Natural killer cell (primary cell): ENCODE data around the gene CCDC69. TPM values are rescaled to one million over a fixed set of nuclear protein-coding genes. Genes with fewer than 3 reads are reported as not detected.

Experiments used
- ATAC-seq, 3 donors: fragments of 150-1000 bp in 2 of 3; fragments of 200-7000 bp in 1 of 3; cut with Tn5 transposase; 1 replicate in 1 of 3; 2 replicates in 2 of 3; pipeline ENCODE4 v1.10.0; 2021; ENCODE audit warnings: mild to moderate bottlenecking in 2 of 3, moderate library complexity in 2 of 3
- DNase-seq, 2 donors: peaks; one replicate each; pipeline versions ENCODE4 v3.0.0 to v3.0.0-alpha.2; 2013 to 2021; ENCODE audit warnings: mixed read lengths in 1 of 2
- H3K27ac ChIP-seq: one replicate; pipeline ENCODE4 v1.5.1; 2013; ENCODE audit warnings: mild to moderate bottlenecking, low read length
- H3K27me3 ChIP-seq: one replicate; pipeline ENCODE4 v1.6.1; 2013; ENCODE audit warnings: low read length; ENCODE audit not compliant: control insufficient read depth, insufficient read depth
- H3K36me3 ChIP-seq: one replicate; pipeline ENCODE4 v1.6.1; 2013; ENCODE audit warnings: low read length; ENCODE audit not compliant: control insufficient read depth, insufficient read depth
- H3K4me1 ChIP-seq: one replicate; pipeline ENCODE4 v1.6.1; 2013; ENCODE audit warnings: low read length; ENCODE audit not compliant: control insufficient read depth, insufficient read depth
- H3K4me3 ChIP-seq: one replicate; pipeline ENCODE4 v1.5.1; 2013; ENCODE audit warnings: low read length
- H3K9me3 ChIP-seq: one replicate; pipeline ENCODE4 v1.6.1; 2013; ENCODE audit warnings: low read length; ENCODE audit not compliant: control insufficient read depth, insufficient read depth
- H3K27ac Mint-ChIP-seq, 2 donors: one replicate each; pipeline ENCODE4 v1.8.0; 2022; ENCODE audit warnings: mild to moderate bottlenecking in 2 of 2, mixed read lengths in 2 of 2, moderate library complexity in 1 of 2
- H3K27me3 Mint-ChIP-seq, 2 donors: one replicate each; pipeline ENCODE4 v1.8.0; 2022; ENCODE audit warnings: low read depth in 2 of 2, mixed read lengths in 2 of 2
- H3K36me3 Mint-ChIP-seq: one replicate; pipeline ENCODE4 v1.8.0; 2022; ENCODE audit warnings: mixed read lengths
- H3K4me1 Mint-ChIP-seq, 2 donors: one replicate each; pipeline ENCODE4 v1.8.0; 2022; ENCODE audit warnings: mixed read lengths in 2 of 2
- H3K4me3 Mint-ChIP-seq: one replicate; pipeline ENCODE4 v1.8.0; 2022; ENCODE audit warnings: mild to moderate bottlenecking, moderate library complexity, mixed read lengths
- H3K9me3 Mint-ChIP-seq, 2 donors: one replicate each; pipeline ENCODE4 v1.8.0; 2022; ENCODE audit warnings: mixed read lengths in 2 of 2
- WGBS: methylation state at CpG from one replicate; pipeline ENCODE4 v1.1.7; 2013; ENCODE audit warnings: missing lambda C conversion rate; ENCODE audit not compliant: insufficient coverage; 5-methylcytosine and 5-hydroxymethylcytosine counted together
- intact Hi-C: fragments of 100-400 bp; cut with micrococcal nuclease; formaldehyde crosslinking; loops from one replicate; pipeline ENCODE4 v1.14.2; 2022
- total RNA-seq, 4 donors: library from RNA; stranded (reverse); fragments of 120-200 nt in 1 of 4; gene quantifications; one replicate each; pipeline versions ENCODE4 v1.2.3 to v1.2.4, GENCODE V29; 2013 to 2022
- TF ChIP-seq, protein P1 (sequence below): fragments of 200-600 bp; IDR thresholded peaks from one replicate; pipeline ENCODE4 v1.8.0; 2022; ENCODE audit warnings: antibody characterized with exemption

Gene CCDC69
- total RNA-seq, 3 donors from 2014 or later (not counting 1 experiment from before 2014, with no cell fraction given), result 181 to 227 (median 204) TPM

DNA sequence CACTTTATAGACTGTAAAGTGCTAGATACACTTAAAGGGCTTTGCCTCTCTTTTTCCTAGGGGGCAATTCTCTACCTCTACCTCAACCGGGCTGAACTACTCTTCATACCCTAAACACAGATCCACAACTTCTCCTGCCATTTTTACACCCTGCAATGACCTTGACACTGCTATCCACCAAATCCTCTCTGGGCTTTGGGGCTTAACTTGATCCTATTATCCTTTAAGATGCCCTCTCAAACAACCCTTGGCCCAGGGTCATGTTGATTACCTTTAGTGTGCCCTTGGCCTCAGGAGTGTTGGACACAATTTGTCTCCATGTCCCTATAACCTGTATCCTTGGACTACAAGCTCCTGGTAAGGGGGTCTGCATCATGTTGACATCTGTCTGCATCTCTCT lies 85.8 kb downstream of the CCDC69 start:
- intact Hi-C loops, result loop anchor here (5.0 kb wide), 2 partner anchors 41 to 94 kb away; no protein-coding TSS in a partner anchor
- Histone ChIP-seq H3K36me3 (peaks cover 84% of the 10 kb centered on the region), H3K4me3 (no peak overlapping the region), H3K27ac (peak overlapping the region; percentile 83), H3K9me3 (no peaks in the 10 kb centered on the region), H3K27me3 (no peaks in the 10 kb centered on the region), H3K4me1 (peaks cover 61% of the 10 kb centered on the region)
- Mint-ChIP-seq H3K27ac (peak overlapping the region; percentile 80 to 95), H3K36me3 (peaks cover 47% of the 10 kb centered on the region), H3K4me1 (peaks cover 58 to 86% of the 10 kb centered on the region in 2 donors), H3K27me3 (no peaks in the 10 kb centered on the region), H3K4me3 (peak overlapping the region; percentile 53), H3K9me3 (no peaks in the 10 kb centered on the region)
- ATAC-seq (no peak), DNase-seq (no peak)
- TF ChIP-seq, protein P1, sequence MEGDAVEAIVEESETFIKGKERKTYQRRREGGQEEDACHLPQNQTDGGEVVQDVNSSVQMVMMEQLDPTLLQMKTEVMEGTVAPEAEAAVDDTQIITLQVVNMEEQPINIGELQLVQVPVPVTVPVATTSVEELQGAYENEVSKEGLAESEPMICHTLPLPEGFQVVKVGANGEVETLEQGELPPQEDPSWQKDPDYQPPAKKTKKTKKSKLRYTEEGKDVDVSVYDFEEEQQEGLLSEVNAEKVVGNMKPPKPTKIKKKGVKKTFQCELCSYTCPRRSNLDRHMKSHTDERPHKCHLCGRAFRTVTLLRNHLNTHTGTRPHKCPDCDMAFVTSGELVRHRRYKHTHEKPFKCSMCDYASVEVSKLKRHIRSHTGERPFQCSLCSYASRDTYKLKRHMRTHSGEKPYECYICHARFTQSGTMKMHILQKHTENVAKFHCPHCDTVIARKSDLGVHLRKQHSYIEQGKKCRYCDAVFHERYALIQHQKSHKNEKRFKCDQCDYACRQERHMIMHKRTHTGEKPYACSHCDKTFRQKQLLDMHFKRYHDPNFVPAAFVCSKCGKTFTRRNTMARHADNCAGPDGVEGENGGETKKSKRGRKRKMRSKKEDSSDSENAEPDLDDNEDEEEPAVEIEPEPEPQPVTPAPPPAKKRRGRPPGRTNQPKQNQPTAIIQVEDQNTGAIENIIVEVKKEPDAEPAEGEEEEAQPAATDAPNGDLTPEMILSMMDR, result no peak
- WGBS, result 96% methylated on average over 1 of the region's 1 CpG

DNA sequence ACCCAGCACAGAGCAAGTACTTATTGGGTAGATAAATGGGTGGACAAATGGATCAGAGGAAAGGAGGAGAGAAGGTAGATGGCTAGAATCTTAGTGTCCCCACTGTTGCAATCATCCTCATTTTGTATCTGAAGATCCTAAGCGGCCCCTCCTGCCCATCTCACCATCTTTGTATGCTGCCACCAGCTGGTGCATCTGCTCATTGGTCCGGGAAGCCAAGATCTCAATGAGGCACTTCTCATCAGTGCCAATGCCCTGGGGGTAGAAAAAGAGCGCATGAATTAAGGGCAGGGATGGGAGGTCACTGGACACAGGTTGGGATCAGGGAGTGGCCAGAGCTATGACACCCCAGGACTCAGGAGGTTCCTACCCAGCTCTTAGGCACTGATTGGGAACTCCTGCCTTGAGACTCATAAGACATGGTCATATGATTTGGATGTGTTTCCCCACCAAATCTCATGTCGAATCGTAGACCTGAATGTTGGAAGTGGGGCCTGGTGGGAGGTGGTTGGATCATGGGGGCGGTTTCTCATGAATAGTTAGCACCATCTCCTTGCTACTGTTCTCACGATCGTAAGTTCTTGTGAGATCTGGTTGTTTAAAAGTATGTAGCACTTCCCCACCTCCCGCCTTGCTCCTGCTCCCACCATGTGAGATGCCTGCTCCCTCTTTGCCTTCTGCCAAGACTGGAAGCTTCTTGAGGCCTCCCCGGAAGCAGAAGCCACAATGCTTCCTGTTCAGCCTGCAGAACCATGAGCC lies 86.6 kb downstream of the CCDC69 start:
- peaks cover 61% of the 10 kb centered on the region for H3K4me1 ChIP-seq
- H3K4me3 Mint-ChIP-seq, result no peak overlapping the region
- TF ChIP-seq, protein P1, result no peak
- H3K9me3 Mint-ChIP-seq, result no peaks in the 10 kb centered on the region
- DNase-seq (no peak), ATAC-seq (no peak)
- WGBS, result 94% methylated on average over 8 of the region's 10 CpGs
- peaks cover 50% of the 10 kb centered on the region for H3K36me3 Mint-ChIP-seq
- no peak overlapping the region for H3K4me3 ChIP-seq
- no peak overlapping the region for H3K27ac ChIP-seq
- peak overlapping the region; percentile 80 to 95 for H3K27ac Mint-ChIP-seq
- H3K36me3 ChIP-seq, result peaks cover 88% of the 10 kb centered on the region
- intact Hi-C loops, result loop anchor here (5.0 kb wide), 2 partner anchors 40 to 95 kb away; no protein-coding TSS in a partner anchor
- no peaks in the 10 kb centered on the region for H3K9me3 ChIP-seq
- H3K27me3 ChIP-seq, result no peaks in the 10 kb centered on the region
- H3K27me3 Mint-ChIP-seq, result no peaks in the 10 kb centered on the region
- peaks cover 53 to 81% of the 10 kb centered on the region in 2 donors for H3K4me1 Mint-ChIP-seq

GRCh38 chr5:151134228-151134627 lies 89.7 kb downstream of the CCDC69 start:
- ATAC-seq, result no peak
- peak overlapping the region; percentile 8 for H3K27ac ChIP-seq

More at GRCh38 chr5:151134228-151134627, 89.7 kb downstream of the CCDC69 start:
- Mint-ChIP-seq H3K27me3 (no peaks in the 10 kb centered on the region), H3K27ac (peak overlapping the region; percentile 24 to 80), H3K9me3 (no peaks in the 10 kb centered on the region), H3K4me1 (peaks cover 33 to 65% of the 10 kb centered on the region in 2 donors), H3K36me3 (peaks cover 59% of the 10 kb centered on the region), H3K4me3 (no peak overlapping the region)
- no peak for DNase-seq
- 80% methylated on average over 3 of the region's 3 CpGs for WGBS
- Histone ChIP-seq H3K4me1 (peaks cover 38% of the 10 kb centered on the region), H3K4me3 (no peak overlapping the region), H3K27me3 (no peaks in the 10 kb centered on the region), H3K36me3 (peaks cover 97% of the 10 kb centered on the region), H3K9me3 (no peaks in the 10 kb centered on the region)
- intact Hi-C loops, result no loop called here
- TF ChIP-seq, protein P1, result no peak
